Measurements from ENCODE around the gene DNAJB4. TPM values are rescaled to one million over a fixed set of nuclear protein-coding genes. Genes with fewer than 3 reads are reported as not detected.
A peak's percentile ranks its signal among the peaks of the same experiment; 100 is the strongest.

The DNAJB4 gene
- total and polyA plus RNA-seq, 2 of the 13 experiments (the other 11 are each of a cell fraction or from before 2014, with no cell fraction given): 4.4 to 18.6 TPM

- TF ChIP-seq, protein P1, sequence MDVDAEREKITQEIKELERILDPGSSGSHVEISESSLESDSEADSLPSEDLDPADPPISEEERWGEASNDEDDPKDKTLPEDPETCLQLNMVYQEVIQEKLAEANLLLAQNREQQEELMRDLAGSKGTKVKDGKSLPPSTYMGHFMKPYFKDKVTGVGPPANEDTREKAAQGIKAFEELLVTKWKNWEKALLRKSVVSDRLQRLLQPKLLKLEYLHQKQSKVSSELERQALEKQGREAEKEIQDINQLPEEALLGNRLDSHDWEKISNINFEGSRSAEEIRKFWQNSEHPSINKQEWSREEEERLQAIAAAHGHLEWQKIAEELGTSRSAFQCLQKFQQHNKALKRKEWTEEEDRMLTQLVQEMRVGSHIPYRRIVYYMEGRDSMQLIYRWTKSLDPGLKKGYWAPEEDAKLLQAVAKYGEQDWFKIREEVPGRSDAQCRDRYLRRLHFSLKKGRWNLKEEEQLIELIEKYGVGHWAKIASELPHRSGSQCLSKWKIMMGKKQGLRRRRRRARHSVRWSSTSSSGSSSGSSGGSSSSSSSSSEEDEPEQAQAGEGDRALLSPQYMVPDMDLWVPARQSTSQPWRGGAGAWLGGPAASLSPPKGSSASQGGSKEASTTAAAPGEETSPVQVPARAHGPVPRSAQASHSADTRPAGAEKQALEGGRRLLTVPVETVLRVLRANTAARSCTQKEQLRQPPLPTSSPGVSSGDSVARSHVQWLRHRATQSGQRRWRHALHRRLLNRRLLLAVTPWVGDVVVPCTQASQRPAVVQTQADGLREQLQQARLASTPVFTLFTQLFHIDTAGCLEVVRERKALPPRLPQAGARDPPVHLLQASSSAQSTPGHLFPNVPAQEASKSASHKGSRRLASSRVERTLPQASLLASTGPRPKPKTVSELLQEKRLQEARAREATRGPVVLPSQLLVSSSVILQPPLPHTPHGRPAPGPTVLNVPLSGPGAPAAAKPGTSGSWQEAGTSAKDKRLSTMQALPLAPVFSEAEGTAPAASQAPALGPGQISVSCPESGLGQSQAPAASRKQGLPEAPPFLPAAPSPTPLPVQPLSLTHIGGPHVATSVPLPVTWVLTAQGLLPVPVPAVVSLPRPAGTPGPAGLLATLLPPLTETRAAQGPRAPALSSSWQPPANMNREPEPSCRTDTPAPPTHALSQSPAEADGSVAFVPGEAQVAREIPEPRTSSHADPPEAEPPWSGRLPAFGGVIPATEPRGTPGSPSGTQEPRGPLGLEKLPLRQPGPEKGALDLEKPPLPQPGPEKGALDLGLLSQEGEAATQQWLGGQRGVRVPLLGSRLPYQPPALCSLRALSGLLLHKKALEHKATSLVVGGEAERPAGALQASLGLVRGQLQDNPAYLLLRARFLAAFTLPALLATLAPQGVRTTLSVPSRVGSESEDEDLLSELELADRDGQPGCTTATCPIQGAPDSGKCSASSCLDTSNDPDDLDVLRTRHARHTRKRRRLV (CRISPR knock-in tag; IDR thresholded peaks at IDR 0.05): peak; percentile 100
- TF ChIP-seq FOXA1 (IDR thresholded peaks at IDR 0.05) (no peak), FOXA1 (CRISPR knock-in tag; IDR thresholded peaks at IDR 0.05) (no peak), NFYB (CRISPR knock-in tag; IDR thresholded peaks at IDR 0.05) (no peak), HDAC2 (CRISPR knock-in tag; IDR thresholded peaks at IDR 0.05) (0 out of 2 replicates have a peak, but pooled peaks have one; percentile 2), TAF1 (CRISPR knock-in tag; IDR thresholded peaks at IDR 0.05) (no peak), DPF2 (CRISPR knock-in tag; IDR thresholded peaks at IDR 0.05; ENCODE audit: borderline replicate concordance, low read depth) (no peak), TBL1XR1 (IDR thresholded peaks at IDR 0.05; ENCODE audit: borderline replicate concordance, low read length, partially characterized antibody) (peak; percentile 37), POLR2AphosphoS5 (IDR thresholded peaks at IDR 0.05; ENCODE audit: low read depth, low read length) (peak; percentile 99), ZFAT (CRISPR knock-in tag; conservative IDR thresholded peaks at IDR 0.05) (no peak), FOXK2 (IDR thresholded peaks at IDR 0.05) (no peak), CBX1 (IDR thresholded peaks at IDR 0.05; ENCODE audit: low read depth) (peak; percentile 87), TBP (CRISPR knock-in tag; IDR thresholded peaks at IDR 0.05) (no peak), HNF1B (CRISPR knock-in tag; IDR thresholded peaks at IDR 0.05) (no peak), TARDBP (CRISPR knock-in tag; IDR thresholded peaks at IDR 0.05) (no peak), TFDP1 (CRISPR knock-in tag; IDR thresholded peaks at IDR 0.05; ENCODE audit: borderline replicate concordance) (no peak), ZNF841 (CRISPR knock-in tag; IDR thresholded peaks at IDR 0.05; ENCODE audit: borderline replicate concordance) (no peak), ELF3 (CRISPR knock-in tag; IDR thresholded peaks at IDR 0.05) (0 out of 2 replicates have a peak, but pooled peaks have one; percentile 11), GATAD1 (CRISPR knock-in tag; IDR thresholded peaks at IDR 0.05) (no peak), ZNF580 (CRISPR knock-in tag; IDR thresholded peaks at IDR 0.05; ENCODE audit: borderline replicate concordance, low read depth) (no peak)
- TF ChIP-seq, protein P2, sequence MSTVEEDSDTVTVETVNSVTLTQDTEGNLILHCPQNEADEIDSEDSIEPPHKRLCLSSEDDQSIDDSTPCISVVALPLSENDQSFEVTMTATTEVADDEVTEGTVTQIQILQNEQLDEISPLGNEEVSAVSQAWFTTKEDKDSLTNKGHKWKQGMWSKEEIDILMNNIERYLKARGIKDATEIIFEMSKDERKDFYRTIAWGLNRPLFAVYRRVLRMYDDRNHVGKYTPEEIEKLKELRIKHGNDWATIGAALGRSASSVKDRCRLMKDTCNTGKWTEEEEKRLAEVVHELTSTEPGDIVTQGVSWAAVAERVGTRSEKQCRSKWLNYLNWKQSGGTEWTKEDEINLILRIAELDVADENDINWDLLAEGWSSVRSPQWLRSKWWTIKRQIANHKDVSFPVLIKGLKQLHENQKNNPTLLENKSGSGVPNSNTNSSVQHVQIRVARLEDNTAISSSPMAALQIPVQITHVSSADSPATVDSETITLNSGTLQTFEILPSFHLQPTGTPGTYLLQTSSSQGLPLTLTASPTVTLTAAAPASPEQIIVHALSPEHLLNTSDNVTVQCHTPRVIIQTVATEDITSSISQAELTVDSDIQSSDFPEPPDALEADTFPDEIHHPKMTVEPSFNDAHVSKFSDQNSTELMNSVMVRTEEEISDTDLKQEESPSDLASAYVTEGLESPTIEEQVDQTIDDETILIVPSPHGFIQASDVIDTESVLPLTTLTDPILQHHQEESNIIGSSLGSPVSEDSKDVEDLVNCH (CRISPR knock-in tag; IDR thresholded peaks at IDR 0.05): no peak
These were observed 639 bp upstream of the DNAJB4 start (continued) for GRCh38 chr1:78003882-78004718.
